Measurements from ENCODE around the gene SNRPA. TPM values are rescaled to one million over a fixed set of nuclear protein-coding genes. Genes with fewer than 3 reads are reported as not detected.

Gene SNRPA
- total and polyA plus RNA-seq, 2 of the 13 experiments (the other 11 are each of a cell fraction or from before 2014, with no cell fraction given), result 59.6 to 162 TPM

DNA sequence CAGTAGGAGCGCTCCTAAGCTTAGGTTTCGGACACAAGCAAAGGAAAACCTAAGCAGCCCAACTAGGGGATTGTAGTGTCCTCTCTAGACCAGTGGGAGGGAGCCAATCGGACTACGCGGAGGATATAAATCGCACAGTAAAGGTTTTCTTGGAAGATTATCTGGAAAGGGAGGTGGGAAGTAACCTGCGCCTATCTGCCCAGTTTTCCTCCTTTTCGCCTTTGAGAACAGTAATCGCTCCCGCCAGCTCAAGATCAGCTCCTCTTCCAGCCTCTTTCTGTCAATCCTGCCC, 26.6 kb downstream of the SNRPA start (continued):
- TF ChIP-seq SNAPC2 (CRISPR knock-in tag; IDR thresholded peaks at IDR 0.05) (0 out of 2 replicates have a peak, but pooled peaks have one; percentile 56), CREB1 (IDR thresholded peaks at IDR 0.05) (no peak), CREB1 (CRISPR knock-in tag; IDR thresholded peaks at IDR 0.05) (peak; percentile 78; the same call in 1 of the 2 replicates), MXD4 (CRISPR knock-in tag; IDR thresholded peaks at IDR 0.05) (0 out of 2 replicates have a peak, but pooled peaks have one; percentile 7), ZNF776 (CRISPR knock-in tag; IDR thresholded peaks at IDR 0.05) (peak; percentile 6; the same call in 1 of the 2 replicates), FOSL1 (CRISPR knock-in tag; IDR thresholded peaks at IDR 0.05; ENCODE audit: borderline replicate concordance) (no peak), RBAK (CRISPR knock-in tag; IDR thresholded peaks at IDR 0.05) (no peak), ARNT (IDR thresholded peaks at IDR 0.05) (no peak), ZMAT3 (CRISPR knock-in tag; conservative IDR thresholded peaks at IDR 0.05) (no peak), ATF1 (CRISPR knock-in tag; IDR thresholded peaks at IDR 0.05) (peak; percentile 77; the same call in 1 of the 2 replicates), POLR2G (IDR thresholded peaks at IDR 0.05; ENCODE audit: low read depth, low read length) (peak; percentile 63; the same call in 1 of the 2 replicates), U2AF1 (optimal IDR thresholded peaks at IDR 0.05; ENCODE audit: low read depth, low read length) (no peak), ZNF879 (CRISPR knock-in tag; IDR thresholded peaks at IDR 0.05) (no peak), KDM5A (IDR thresholded peaks at IDR 0.05; ENCODE audit: borderline replicate concordance, low read length) (peak; percentile 23; the same call in 1 of the 2 replicates)
- TF ChIP-seq, protein P1, sequence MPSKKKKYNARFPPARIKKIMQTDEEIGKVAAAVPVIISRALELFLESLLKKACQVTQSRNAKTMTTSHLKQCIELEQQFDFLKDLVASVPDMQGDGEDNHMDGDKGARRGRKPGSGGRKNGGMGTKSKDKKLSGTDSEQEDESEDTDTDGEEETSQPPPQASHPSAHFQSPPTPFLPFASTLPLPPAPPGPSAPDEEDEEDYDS (CRISPR knock-in tag; IDR thresholded peaks at IDR 0.05), result 0 out of 2 replicates have a peak, but pooled peaks have one; percentile 14
- TF ChIP-seq, protein P2, sequence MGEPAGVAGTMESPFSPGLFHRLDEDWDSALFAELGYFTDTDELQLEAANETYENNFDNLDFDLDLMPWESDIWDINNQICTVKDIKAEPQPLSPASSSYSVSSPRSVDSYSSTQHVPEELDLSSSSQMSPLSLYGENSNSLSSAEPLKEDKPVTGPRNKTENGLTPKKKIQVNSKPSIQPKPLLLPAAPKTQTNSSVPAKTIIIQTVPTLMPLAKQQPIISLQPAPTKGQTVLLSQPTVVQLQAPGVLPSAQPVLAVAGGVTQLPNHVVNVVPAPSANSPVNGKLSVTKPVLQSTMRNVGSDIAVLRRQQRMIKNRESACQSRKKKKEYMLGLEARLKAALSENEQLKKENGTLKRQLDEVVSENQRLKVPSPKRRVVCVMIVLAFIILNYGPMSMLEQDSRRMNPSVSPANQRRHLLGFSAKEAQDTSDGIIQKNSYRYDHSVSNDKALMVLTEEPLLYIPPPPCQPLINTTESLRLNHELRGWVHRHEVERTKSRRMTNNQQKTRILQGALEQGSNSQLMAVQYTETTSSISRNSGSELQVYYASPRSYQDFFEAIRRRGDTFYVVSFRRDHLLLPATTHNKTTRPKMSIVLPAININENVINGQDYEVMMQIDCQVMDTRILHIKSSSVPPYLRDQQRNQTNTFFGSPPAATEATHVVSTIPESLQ (CRISPR knock-in tag; conservative IDR thresholded peaks at IDR 0.05), result no peak
- TF ChIP-seq, protein P3, sequence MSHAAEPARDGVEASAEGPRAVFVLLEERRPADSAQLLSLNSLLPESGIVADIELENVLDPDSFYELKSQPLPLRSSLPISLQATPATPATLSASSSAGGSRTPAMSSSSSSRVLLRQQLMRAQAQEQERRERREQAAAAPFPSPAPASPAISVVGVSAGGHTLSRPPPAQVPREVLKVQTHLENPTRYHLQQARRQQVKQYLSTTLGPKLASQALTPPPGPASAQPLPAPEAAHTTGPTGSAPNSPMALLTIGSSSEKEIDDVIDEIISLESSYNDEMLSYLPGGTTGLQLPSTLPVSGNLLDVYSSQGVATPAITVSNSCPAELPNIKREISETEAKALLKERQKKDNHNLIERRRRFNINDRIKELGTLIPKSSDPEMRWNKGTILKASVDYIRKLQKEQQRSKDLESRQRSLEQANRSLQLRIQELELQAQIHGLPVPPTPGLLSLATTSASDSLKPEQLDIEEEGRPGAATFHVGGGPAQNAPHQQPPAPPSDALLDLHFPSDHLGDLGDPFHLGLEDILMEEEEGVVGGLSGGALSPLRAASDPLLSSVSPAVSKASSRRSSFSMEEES (CRISPR knock-in tag; IDR thresholded peaks at IDR 0.05), result 0 out of 2 replicates have a peak, but pooled peaks have one; percentile 32
- TF ChIP-seq, protein P4, sequence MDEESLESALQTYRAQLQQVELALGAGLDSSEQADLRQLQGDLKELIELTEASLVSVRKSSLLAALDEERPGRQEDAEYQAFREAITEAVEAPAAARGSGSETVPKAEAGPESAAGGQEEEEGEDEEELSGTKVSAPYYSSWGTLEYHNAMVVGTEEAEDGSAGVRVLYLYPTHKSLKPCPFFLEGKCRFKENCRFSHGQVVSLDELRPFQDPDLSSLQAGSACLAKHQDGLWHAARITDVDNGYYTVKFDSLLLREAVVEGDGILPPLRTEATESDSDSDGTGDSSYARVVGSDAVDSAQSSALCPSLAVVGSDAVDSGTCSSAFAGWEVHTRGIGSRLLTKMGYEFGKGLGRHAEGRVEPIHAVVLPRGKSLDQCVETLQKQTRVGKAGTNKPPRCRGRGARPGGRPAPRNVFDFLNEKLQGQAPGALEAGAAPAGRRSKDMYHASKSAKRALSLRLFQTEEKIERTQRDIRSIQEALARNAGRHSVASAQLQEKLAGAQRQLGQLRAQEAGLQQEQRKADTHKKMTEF (CRISPR knock-in tag; IDR thresholded peaks at IDR 0.05), result peak; percentile 59; the same call in 1 of the 2 replicates
- TF ChIP-seq, protein P5, sequence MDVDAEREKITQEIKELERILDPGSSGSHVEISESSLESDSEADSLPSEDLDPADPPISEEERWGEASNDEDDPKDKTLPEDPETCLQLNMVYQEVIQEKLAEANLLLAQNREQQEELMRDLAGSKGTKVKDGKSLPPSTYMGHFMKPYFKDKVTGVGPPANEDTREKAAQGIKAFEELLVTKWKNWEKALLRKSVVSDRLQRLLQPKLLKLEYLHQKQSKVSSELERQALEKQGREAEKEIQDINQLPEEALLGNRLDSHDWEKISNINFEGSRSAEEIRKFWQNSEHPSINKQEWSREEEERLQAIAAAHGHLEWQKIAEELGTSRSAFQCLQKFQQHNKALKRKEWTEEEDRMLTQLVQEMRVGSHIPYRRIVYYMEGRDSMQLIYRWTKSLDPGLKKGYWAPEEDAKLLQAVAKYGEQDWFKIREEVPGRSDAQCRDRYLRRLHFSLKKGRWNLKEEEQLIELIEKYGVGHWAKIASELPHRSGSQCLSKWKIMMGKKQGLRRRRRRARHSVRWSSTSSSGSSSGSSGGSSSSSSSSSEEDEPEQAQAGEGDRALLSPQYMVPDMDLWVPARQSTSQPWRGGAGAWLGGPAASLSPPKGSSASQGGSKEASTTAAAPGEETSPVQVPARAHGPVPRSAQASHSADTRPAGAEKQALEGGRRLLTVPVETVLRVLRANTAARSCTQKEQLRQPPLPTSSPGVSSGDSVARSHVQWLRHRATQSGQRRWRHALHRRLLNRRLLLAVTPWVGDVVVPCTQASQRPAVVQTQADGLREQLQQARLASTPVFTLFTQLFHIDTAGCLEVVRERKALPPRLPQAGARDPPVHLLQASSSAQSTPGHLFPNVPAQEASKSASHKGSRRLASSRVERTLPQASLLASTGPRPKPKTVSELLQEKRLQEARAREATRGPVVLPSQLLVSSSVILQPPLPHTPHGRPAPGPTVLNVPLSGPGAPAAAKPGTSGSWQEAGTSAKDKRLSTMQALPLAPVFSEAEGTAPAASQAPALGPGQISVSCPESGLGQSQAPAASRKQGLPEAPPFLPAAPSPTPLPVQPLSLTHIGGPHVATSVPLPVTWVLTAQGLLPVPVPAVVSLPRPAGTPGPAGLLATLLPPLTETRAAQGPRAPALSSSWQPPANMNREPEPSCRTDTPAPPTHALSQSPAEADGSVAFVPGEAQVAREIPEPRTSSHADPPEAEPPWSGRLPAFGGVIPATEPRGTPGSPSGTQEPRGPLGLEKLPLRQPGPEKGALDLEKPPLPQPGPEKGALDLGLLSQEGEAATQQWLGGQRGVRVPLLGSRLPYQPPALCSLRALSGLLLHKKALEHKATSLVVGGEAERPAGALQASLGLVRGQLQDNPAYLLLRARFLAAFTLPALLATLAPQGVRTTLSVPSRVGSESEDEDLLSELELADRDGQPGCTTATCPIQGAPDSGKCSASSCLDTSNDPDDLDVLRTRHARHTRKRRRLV (CRISPR knock-in tag; IDR thresholded peaks at IDR 0.05), result peak; percentile 81; the same call in 1 of the 2 replicates

Data from HepG2 (cell line).